ENCODE measurements around the gene CPD. TPM values are rescaled to one million over a fixed set of nuclear protein-coding genes. Genes with fewer than 3 reads are reported as not detected.

The CPD gene
- total and polyA plus RNA-seq, 9 of the 15 experiments (the other 6 are each of a cell fraction or from before 2014, with no cell fraction given) = 4.5 to 24.4 (median 20.4) TPM

DNA sequence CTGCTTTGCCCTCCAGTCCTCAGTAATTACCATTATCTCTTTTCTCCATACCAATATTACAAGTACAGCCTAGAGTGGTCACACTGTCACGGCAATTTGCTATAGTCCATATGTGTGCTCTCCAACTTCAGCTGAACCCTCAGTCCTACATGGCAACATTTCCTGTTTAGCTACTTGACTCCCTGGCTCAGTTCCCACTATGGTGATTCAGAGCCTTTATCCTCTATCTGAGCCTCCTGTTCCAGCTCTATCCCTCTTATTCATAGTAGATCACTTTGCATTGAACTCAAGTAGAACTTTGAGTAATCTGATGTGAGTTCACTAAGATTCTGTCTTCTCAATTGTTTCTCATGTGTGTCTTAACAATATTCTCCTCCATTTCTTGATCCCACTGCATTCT, 54.8 kb downstream of the CPD start (continued):
- TF ChIP-seq NUFIP1 (IDR thresholded peaks at IDR 0.05; ENCODE audit: partially characterized antibody) (no peak), DIDO1 (tag; IDR thresholded peaks at IDR 0.05; ENCODE audit: low read depth) (no peak), CHCHD3 (CRISPR knock-in tag; IDR thresholded peaks at IDR 0.05) (no peak), MCM7 (IDR thresholded peaks at IDR 0.05) (no peak), TAF15 (IDR thresholded peaks at IDR 0.05; ENCODE audit: low read depth, low read length) (no peak), NFE2 (IDR thresholded peaks at IDR 0.05; ENCODE audit: low read depth) (peak; percentile 55), NFRKB (IDR thresholded peaks at IDR 0.05; ENCODE audit: low read depth) (no peak), FOSL1 (tag; conservative IDR thresholded peaks at IDR 0.05) (peak; percentile 72), TAF9B (IDR thresholded peaks at IDR 0.05; ENCODE audit: partially characterized antibody) (no peak), TRIM24 (IDR thresholded peaks at IDR 0.05) (0 out of 4 replicates have a peak, but pooled peaks of 1 of the 2 experiments have one; percentile 15), C11orf30 (IDR thresholded peaks at IDR 0.05; ENCODE audit: low read depth) (peak; percentile 61; the same call in 1 of the 2 replicates), RFX1 (IDR thresholded peaks at IDR 0.05) (no peak)
- TF ChIP-seq, protein P1, sequence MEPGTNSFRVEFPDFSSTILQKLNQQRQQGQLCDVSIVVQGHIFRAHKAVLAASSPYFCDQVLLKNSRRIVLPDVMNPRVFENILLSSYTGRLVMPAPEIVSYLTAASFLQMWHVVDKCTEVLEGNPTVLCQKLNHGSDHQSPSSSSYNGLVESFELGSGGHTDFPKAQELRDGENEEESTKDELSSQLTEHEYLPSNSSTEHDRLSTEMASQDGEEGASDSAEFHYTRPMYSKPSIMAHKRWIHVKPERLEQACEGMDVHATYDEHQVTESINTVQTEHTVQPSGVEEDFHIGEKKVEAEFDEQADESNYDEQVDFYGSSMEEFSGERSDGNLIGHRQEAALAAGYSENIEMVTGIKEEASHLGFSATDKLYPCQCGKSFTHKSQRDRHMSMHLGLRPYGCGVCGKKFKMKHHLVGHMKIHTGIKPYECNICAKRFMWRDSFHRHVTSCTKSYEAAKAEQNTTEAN (CRISPR knock-in tag; IDR thresholded peaks at IDR 0.05) = no peak
- TF ChIP-seq, protein P2, sequence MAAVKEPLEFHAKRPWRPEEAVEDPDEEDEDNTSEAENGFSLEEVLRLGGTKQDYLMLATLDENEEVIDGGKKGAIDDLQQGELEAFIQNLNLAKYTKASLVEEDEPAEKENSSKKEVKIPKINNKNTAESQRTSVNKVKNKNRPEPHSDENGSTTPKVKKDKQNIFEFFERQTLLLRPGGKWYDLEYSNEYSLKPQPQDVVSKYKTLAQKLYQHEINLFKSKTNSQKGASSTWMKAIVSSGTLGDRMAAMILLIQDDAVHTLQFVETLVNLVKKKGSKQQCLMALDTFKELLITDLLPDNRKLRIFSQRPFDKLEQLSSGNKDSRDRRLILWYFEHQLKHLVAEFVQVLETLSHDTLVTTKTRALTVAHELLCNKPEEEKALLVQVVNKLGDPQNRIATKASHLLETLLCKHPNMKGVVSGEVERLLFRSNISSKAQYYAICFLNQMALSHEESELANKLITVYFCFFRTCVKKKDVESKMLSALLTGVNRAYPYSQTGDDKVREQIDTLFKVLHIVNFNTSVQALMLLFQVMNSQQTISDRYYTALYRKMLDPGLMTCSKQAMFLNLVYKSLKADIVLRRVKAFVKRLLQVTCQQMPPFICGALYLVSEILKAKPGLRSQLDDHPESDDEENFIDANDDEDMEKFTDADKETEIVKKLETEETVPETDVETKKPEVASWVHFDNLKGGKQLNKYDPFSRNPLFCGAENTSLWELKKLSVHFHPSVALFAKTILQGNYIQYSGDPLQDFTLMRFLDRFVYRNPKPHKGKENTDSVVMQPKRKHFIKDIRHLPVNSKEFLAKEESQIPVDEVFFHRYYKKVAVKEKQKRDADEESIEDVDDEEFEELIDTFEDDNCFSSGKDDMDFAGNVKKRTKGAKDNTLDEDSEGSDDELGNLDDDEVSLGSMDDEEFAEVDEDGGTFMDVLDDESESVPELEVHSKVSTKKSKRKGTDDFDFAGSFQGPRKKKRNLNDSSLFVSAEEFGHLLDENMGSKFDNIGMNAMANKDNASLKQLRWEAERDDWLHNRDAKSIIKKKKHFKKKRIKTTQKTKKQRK (IDR thresholded peaks at IDR 0.05; ENCODE audit: borderline replicate concordance, low read depth, low read length) = no peak
- TF ChIP-seq, protein P3, sequence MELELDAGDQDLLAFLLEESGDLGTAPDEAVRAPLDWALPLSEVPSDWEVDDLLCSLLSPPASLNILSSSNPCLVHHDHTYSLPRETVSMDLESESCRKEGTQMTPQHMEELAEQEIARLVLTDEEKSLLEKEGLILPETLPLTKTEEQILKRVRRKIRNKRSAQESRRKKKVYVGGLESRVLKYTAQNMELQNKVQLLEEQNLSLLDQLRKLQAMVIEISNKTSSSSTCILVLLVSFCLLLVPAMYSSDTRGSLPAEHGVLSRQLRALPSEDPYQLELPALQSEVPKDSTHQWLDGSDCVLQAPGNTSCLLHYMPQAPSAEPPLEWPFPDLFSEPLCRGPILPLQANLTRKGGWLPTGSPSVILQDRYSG (tag; conservative IDR thresholded peaks at IDR 0.05; ENCODE audit: low read depth) = no peak
